Prostate gland (tissue), 2 donors: ENCODE measurements around the gene SOWAHC.

Experiments
- CTCF ChIP-seq, 4 experiments: fragments of 200-600 bp in 2 of 4; fragments of 450-650 bp in 2 of 4; sonication (generic) in 2 of 4; IDR thresholded peaks; 1 replicate in 3 of 4; 2 replicates in 1 of 4; pipeline ENCODE4 v1.5.1; 2016 to 2019; ENCODE audit warnings: antibody characterized with exemption in 4 of 4, mild to moderate bottlenecking in 2 of 4, moderate library complexity in 2 of 4
- POLR2A ChIP-seq: fragments of 450-650 bp; IDR thresholded peaks from one replicate; pipeline ENCODE4 v1.6.1; 2016; ENCODE audit warnings: antibody characterized with exemption, mild to moderate bottlenecking

GRCh38 chr2:109623297-109623696, 9.1 kb downstream of the SOWAHC start:
- no peak for TF ChIP-seq CTCF (IDR thresholded peaks at IDR 0.05)
- no peak for TF ChIP-seq POLR2A
